SK-N-SH treated with all-trans-retinoic acid at 6 μM for 48 hours (cell line): ENCODE data around the gene GDF3.
"Not testable (repeated sequence)": the region's sequence is repeated elsewhere in the genome, so short reads cannot be mapped to it uniquely, and the experiment has no call there.

ENCODE experiments used
- ATAC-seq: fragments of 200-7000 bp; cut with Tn5 transposase; 3 replicates; pipeline ENCODE4 v1.9.1; 2020; ENCODE audit warnings: mild to moderate bottlenecking, moderate library complexity
- ARNTL ChIP-seq: fragments of 450-650 bp; formaldehyde crosslinking; IDR thresholded peaks from 2 replicates; pipeline ENCODE4 v1.5.0; 2020; ENCODE audit warnings: low read depth, mild to moderate bottlenecking, moderate library complexity, borderline replicate concordance
- BACH2 ChIP-seq: fragments of 250-450 bp; sonication (Bioruptor Pico); IDR thresholded peaks from 2 replicates; pipeline ENCODE4 v1.9.0; 2021; ENCODE audit warnings: mild to moderate bottlenecking, borderline replicate concordance
- CSDC2 ChIP-seq: fragments of 250-450 bp; sonication (Bioruptor Pico); IDR thresholded peaks from 2 replicates; pipeline ENCODE4 v1.5.0; 2020; ENCODE audit warnings: mild to moderate bottlenecking, moderate library complexity
- ESRRG ChIP-seq: fragments of 250-450 bp; sonication (Bioruptor Pico); IDR thresholded peaks from 2 replicates; pipeline ENCODE4 v1.6.1; 2021; ENCODE audit warnings: mild to moderate bottlenecking
- ISL1 ChIP-seq: fragments of 250-450 bp; sonication (Bioruptor Pico); IDR thresholded peaks from 2 replicates; pipeline ENCODE4 v2.1.2; 2022; ENCODE audit warnings: mild to moderate bottlenecking, moderate library complexity
- OSR1 ChIP-seq: fragments of 250-450 bp; sonication (Bioruptor Pico); IDR thresholded peaks from 2 replicates; pipeline ENCODE4 v1.8.0; 2022; ENCODE audit warnings: moderate library complexity, mild to moderate bottlenecking, inconsistent platforms
- RARB ChIP-seq: fragments of 250-450 bp; sonication (Bioruptor Pico); IDR thresholded peaks from 2 replicates; pipeline ENCODE4 v1.8.0; 2021; ENCODE audit warnings: mild to moderate bottlenecking, moderate library complexity
- SNAI2 ChIP-seq: fragments of 250-450 bp; sonication (Bioruptor Pico); IDR thresholded peaks from 2 replicates; pipeline ENCODE4 v1.5.0; 2020; ENCODE audit warnings: mild to moderate bottlenecking, moderate library complexity
- TCF4 ChIP-seq: fragments of 250-450 bp; sonication (Bioruptor Pico); IDR thresholded peaks from 2 replicates; pipeline ENCODE4 v1.8.0; 2021; ENCODE audit warnings: mild to moderate bottlenecking, moderate library complexity, borderline replicate concordance
- ZFP3 ChIP-seq: fragments of 250-450 bp; sonication (Bioruptor Pico); IDR thresholded peaks from 2 replicates; pipeline ENCODE4 v1.5.0; 2020; ENCODE audit warnings: mild to moderate bottlenecking, moderate library complexity
- ZNF565 ChIP-seq: fragments of 450-650 bp; formaldehyde crosslinking; conservative IDR thresholded peaks from 2 replicates; pipeline ENCODE4 v1.5.0; 2020; ENCODE audit warnings: low read depth, mild to moderate bottlenecking, moderate library complexity
- ZNF70 ChIP-seq: fragments of 450-650 bp; formaldehyde crosslinking; IDR thresholded peaks from 2 replicates; pipeline ENCODE4 v1.5.0; 2020; ENCODE audit warnings: mild to moderate bottlenecking, moderate library complexity
- ZNF8 ChIP-seq: fragments of 450-650 bp; formaldehyde crosslinking; IDR thresholded peaks from 2 replicates; pipeline ENCODE4 v1.5.0; 2020; ENCODE audit warnings: mild to moderate bottlenecking, moderate library complexity
- TF ChIP-seq, protein P1 (sequence below): fragments of 250-450 bp; sonication (Bioruptor Pico); IDR thresholded peaks from 2 replicates; pipeline ENCODE4 v1.5.0; 2020; ENCODE audit warnings: mild to moderate bottlenecking, moderate library complexity
- TF ChIP-seq, protein P2 (sequence below): fragments of 250-450 bp; sonication (Bioruptor Pico); IDR thresholded peaks from 2 replicates; pipeline ENCODE4 v1.5.1; 2021; ENCODE audit warnings: mild to moderate bottlenecking, moderate library complexity
- TF ChIP-seq, protein P3 (sequence below): fragments of 250-450 bp; sonication (Bioruptor Pico); IDR thresholded peaks from 2 replicates; pipeline ENCODE4 v1.5.1; 2020; ENCODE audit warnings: low read depth, mild to moderate bottlenecking, moderate library complexity
- TF ChIP-seq, protein P4 (sequence below): fragments of 250-450 bp; sonication (Bioruptor Pico); IDR thresholded peaks from 2 replicates; pipeline ENCODE4 v1.8.0; 2021; ENCODE audit warnings: low read depth, mild to moderate bottlenecking, moderate library complexity, borderline replicate concordance

GDF3 gene

DNA sequence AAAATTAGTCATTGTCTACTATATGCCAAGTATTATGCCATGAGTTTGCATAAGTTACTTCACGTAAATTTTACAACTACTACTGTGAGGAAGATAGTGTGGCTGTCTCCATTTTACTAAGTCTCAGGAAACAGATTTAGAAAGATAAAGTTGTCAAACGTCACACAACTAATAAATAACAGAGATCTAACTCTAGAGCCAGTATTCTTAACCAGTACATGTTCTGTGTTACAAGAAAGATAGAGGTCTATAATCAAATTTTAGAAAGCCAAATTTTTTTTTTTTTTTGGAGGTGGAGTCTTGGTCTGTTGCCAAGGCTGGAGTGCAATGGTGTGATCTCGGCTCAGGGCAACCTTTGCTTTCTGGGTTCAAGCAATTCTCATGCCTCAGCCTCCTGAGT lies 37.4 kb upstream of the GDF3 start (continued):
- no peak for TF ChIP-seq OSR1

DNA sequence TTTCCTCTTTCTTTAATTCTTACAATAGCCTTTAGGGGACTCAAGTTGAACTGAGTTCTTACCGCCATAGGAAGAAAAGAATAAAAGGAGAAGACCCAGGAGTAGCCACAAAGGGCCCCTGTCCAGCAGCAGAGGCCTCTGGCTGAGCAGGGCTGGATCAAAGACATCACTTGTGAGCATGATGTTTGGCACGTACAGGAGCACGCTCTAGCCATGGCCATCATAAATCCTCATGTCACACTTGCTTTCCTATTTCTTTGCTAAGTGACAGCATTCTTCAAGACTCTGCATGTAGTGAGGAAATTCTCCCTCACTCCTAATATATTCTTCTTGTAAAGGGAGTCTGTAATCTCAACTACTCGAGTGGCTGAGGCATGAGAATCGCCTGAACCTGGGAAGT lies 35.9 kb upstream of the GDF3 start:
- TF ChIP-seq ISL1 (CRISPR knock-in tag) (no peak), ESRRG (CRISPR knock-in tag) (no peak), ZNF565 (CRISPR knock-in tag) (no peak), CSDC2 (CRISPR knock-in tag) (no peak), BACH2 (CRISPR knock-in tag) (no peak), ZFP3 (CRISPR knock-in tag) (no peak), ARNTL (CRISPR knock-in tag) (no peak)
- TF ChIP-seq, protein P1, sequence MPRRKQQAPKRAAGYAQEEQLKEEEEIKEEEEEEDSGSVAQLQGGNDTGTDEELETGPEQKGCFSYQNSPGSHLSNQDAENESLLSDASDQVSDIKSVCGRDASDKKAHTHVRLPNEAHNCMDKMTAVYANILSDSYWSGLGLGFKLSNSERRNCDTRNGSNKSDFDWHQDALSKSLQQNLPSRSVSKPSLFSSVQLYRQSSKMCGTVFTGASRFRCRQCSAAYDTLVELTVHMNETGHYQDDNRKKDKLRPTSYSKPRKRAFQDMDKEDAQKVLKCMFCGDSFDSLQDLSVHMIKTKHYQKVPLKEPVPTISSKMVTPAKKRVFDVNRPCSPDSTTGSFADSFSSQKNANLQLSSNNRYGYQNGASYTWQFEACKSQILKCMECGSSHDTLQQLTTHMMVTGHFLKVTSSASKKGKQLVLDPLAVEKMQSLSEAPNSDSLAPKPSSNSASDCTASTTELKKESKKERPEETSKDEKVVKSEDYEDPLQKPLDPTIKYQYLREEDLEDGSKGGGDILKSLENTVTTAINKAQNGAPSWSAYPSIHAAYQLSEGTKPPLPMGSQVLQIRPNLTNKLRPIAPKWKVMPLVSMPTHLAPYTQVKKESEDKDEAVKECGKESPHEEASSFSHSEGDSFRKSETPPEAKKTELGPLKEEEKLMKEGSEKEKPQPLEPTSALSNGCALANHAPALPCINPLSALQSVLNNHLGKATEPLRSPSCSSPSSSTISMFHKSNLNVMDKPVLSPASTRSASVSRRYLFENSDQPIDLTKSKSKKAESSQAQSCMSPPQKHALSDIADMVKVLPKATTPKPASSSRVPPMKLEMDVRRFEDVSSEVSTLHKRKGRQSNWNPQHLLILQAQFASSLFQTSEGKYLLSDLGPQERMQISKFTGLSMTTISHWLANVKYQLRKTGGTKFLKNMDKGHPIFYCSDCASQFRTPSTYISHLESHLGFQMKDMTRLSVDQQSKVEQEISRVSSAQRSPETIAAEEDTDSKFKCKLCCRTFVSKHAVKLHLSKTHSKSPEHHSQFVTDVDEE (CRISPR knock-in tag) = no peak
- TF ChIP-seq, protein P2, sequence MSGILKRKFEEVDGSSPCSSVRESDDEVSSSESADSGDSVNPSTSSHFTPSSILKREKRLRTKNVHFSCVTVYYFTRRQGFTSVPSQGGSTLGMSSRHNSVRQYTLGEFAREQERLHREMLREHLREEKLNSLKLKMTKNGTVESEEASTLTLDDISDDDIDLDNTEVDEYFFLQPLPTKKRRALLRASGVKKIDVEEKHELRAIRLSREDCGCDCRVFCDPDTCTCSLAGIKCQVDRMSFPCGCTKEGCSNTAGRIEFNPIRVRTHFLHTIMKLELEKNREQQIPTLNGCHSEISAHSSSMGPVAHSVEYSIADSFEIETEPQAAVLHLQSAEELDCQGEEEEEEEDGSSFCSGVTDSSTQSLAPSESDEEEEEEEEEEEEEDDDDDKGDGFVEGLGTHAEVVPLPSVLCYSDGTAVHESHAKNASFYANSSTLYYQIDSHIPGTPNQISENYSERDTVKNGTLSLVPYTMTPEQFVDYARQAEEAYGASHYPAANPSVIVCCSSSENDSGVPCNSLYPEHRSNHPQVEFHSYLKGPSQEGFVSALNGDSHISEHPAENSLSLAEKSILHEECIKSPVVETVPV (CRISPR knock-in tag) = no peak
- TF ChIP-seq, protein P3, sequence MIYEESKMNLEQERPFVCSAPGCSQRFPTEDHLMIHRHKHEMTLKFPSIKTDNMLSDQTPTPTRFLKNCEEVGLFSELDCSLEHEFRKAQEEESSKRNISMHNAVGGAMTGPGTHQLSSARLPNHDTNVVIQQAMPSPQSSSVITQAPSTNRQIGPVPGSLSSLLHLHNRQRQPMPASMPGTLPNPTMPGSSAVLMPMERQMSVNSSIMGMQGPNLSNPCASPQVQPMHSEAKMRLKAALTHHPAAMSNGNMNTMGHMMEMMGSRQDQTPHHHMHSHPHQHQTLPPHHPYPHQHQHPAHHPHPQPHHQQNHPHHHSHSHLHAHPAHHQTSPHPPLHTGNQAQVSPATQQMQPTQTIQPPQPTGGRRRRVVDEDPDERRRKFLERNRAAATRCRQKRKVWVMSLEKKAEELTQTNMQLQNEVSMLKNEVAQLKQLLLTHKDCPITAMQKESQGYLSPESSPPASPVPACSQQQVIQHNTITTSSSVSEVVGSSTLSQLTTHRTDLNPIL (CRISPR knock-in tag) = no peak
- TF ChIP-seq, protein P4, sequence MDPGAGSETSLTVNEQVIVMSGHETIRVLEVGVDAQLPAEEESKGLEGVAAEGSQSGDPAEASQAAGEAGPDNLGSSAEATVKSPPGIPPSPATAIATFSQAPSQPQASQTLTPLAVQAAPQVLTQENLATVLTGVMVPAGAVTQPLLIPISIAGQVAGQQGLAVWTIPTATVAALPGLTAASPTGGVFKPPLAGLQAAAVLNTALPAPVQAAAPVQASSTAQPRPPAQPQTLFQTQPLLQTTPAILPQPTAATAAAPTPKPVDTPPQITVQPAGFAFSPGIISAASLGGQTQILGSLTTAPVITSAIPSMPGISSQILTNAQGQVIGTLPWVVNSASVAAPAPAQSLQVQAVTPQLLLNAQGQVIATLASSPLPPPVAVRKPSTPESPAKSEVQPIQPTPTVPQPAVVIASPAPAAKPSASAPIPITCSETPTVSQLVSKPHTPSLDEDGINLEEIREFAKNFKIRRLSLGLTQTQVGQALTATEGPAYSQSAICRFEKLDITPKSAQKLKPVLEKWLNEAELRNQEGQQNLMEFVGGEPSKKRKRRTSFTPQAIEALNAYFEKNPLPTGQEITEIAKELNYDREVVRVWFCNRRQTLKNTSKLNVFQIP (CRISPR knock-in tag) = no peak
- ATAC-seq = no peak

DNA sequence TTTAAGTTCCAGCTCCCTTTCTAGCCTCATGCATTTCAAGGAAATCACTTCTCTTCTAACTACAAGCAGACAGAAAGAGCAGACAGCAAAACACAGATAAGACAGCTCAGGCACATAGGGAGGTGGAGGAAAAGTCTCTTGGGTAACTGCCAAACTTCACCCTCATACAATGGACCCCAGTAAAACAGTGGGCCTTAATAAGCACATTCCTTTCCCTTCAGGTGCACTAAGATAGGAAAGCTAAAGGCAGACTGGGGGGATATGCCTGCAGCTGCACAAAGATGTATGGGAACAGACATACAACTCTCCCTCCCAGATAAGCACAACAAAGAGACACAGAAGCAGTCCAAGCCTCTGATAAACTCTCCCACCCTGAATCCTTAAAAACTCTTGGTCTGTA lies 35.4 kb upstream of the GDF3 start:
- not testable (repeated sequence) for ATAC-seq

DNA sequence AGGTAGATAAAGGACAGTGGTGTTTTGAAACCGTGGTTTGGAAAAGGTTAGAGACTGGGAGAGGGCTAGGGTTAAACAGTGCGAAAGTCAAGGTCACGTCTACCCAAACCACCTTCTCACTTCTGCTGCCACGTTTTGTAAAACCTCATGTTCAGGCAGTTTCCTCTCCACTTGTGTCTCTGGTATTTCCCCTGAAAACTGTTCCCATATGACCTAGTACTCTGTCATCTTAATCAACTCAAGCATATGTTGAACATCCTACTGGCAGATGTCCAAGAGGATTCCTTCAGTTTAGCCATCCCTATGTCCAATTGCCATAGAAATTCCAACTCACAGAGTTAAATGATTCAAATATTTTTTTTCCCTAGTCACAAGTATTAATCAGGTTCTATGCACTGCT lies 34.2 kb upstream of the GDF3 start:
- no peak for ATAC-seq
- no peak for TF ChIP-seq ZNF565 (CRISPR knock-in tag)
- TF ChIP-seq, protein P4 (CRISPR knock-in tag) = no peak
- TF ChIP-seq TCF4 = no peak
- no peak for TF ChIP-seq ZNF8
- TF ChIP-seq, protein P2 (CRISPR knock-in tag) = no peak
- no peak for TF ChIP-seq ISL1 (CRISPR knock-in tag)
- TF ChIP-seq, protein P1 (CRISPR knock-in tag) = no peak
- no peak for TF ChIP-seq SNAI2
- no peak for TF ChIP-seq RARB (CRISPR knock-in tag)
- TF ChIP-seq, protein P3 (CRISPR knock-in tag) = no peak
- no peak for TF ChIP-seq ZNF70 (CRISPR knock-in tag)
- TF ChIP-seq ESRRG (CRISPR knock-in tag) = no peak
- TF ChIP-seq ARNTL (CRISPR knock-in tag) = no peak
